ENCODE data around the gene PUSL1.

DNA sequence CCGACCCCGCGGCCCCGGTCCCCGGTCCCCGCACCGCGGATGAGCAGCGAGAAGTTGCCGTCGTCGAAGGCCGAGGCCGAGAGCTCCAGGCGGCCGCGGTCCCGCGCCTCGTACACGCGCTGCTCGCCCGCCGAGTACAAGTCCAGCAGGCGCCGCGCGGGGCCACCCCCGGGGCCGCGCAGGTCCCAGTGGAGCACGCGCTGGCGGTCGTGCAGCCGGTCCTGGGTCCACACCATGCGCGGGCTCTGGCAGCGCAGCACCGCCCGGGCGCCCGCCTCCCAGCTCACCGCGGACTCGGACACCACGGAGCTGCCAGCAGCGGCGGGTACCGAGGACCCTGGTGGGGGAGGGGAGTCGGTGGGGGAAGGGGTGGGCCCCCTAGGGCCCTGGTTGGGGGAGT, 47.0 kb downstream of the PUSL1 start:
- TF ChIP-seq BHLHE40 (IDR thresholded peaks at IDR 0.05; ENCODE audit: borderline replicate concordance): no peak
- no peak for TF ChIP-seq FOXA1 (IDR thresholded peaks at IDR 0.05)
- TF ChIP-seq FOXK2 (IDR thresholded peaks at IDR 0.05): no peak
- TF ChIP-seq SUZ12 (IDR thresholded peaks at IDR 0.05): no peak
- no peak for TF ChIP-seq ZNF384 (IDR thresholded peaks at IDR 0.05)
- TF ChIP-seq ARNT (IDR thresholded peaks at IDR 0.05): no peak
- TF ChIP-seq ELF4 (IDR thresholded peaks at IDR 0.05): no peak
- TF ChIP-seq TARDBP (IDR thresholded peaks at IDR 0.05): no peak
- no peak for TF ChIP-seq SP1 (IDR thresholded peaks at IDR 0.05)
- no peak for TF ChIP-seq CTBP1 (IDR thresholded peaks at IDR 0.05; ENCODE audit: borderline replicate concordance)
- no peak for TF ChIP-seq HDGF (IDR thresholded peaks at IDR 0.05; ENCODE audit: borderline replicate concordance)
- no peak for TF ChIP-seq FOXM1 (IDR thresholded peaks at IDR 0.05; ENCODE audit: borderline replicate concordance)
- no peak for TF ChIP-seq LEF1 (IDR thresholded peaks at IDR 0.05; ENCODE audit: borderline replicate concordance)
- TF ChIP-seq NFRKB (IDR thresholded peaks at IDR 0.05): no peak

Measured in HEK293T (cell line).